ENCODE measurements around the gene TIMM10. TPM values are rescaled to one million over a fixed set of nuclear protein-coding genes. Genes with fewer than 3 reads are reported as not detected.

TIMM10 gene
- total and polyA plus RNA-seq, 4 donors, result 19.8 to 77.4 (median 30.3) TPM

DNA sequence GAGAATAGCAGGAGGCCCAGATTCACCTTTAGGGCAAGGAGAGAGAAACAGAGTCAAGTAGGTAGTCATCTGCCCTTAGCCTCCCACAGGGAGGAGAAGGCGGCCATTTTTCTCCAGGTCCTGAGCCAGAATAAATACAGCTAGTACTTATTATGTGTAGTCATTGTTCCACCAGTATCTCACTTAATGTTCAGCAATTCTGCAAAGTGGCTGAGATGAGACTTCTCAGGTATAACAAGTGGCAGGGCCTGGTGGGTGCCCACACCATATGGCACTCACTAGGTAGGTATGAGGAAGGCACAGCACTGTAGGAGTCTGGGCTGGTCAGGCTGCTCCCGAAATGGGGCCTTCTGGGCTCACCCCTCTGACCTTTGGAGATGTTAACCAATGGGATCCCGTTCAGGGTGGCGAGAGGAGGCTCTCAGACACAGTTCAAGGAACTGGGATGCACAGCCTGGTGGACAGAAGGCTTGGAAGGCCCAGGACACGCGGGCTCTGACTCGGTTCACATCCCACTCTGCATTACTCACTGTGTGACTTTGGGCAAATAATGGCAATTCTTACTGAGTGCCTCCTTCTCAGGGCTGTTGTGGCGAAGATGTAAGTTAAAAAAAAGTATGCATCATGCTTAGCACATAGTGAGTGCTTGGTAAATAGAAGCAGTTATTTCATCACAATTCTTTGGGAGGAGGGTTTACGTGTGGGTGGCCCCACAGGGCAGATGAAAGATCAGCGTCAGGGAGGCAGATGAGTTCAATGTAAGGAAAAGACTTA is 45.1 kb downstream of the TIMM10 start:
- TF ChIP-seq FOXA2 (IDR thresholded peaks at IDR 0.05) (no peak), EGR1 (IDR thresholded peaks at IDR 0.05; ENCODE audit: low read depth in 2 of 2) (no peak), HNF4G (IDR thresholded peaks at IDR 0.05) (no peak)
- TF ChIP-seq, protein P1, sequence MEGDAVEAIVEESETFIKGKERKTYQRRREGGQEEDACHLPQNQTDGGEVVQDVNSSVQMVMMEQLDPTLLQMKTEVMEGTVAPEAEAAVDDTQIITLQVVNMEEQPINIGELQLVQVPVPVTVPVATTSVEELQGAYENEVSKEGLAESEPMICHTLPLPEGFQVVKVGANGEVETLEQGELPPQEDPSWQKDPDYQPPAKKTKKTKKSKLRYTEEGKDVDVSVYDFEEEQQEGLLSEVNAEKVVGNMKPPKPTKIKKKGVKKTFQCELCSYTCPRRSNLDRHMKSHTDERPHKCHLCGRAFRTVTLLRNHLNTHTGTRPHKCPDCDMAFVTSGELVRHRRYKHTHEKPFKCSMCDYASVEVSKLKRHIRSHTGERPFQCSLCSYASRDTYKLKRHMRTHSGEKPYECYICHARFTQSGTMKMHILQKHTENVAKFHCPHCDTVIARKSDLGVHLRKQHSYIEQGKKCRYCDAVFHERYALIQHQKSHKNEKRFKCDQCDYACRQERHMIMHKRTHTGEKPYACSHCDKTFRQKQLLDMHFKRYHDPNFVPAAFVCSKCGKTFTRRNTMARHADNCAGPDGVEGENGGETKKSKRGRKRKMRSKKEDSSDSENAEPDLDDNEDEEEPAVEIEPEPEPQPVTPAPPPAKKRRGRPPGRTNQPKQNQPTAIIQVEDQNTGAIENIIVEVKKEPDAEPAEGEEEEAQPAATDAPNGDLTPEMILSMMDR (IDR thresholded peaks at IDR 0.05; ENCODE audit: low read depth, low read length, missing input control), result no peak
- WGBS, result 92% methylated on average over 10 of the region's 10 CpGs
- Histone ChIP-seq H3K4me3 (ENCODE audit: low read depth in 1 of 3, low read length in 3 of 3) (no peak overlapping the region), H3K9me3 (ENCODE audit: control insufficient read depth in 4 of 4, low read length in 3 of 4) (no peaks in the 10 kb centered on the region), H3K27ac (ENCODE audit: low read depth in 1 of 2, low read length in 2 of 2) (no peak overlapping the region), H3K36me3 (ENCODE audit: control insufficient read depth in 4 of 4, insufficient read depth in 3 of 4, low read depth in 1 of 4, low read length in 3 of 4) (peaks cover 12 to 62% (median 49%) of the 10 kb centered on the region in 4 donors), H3K4me1 (ENCODE audit: control insufficient read depth in 4 of 4, insufficient read depth in 4 of 4, low read length in 3 of 4) (peaks cover 1 to 26% (median 5%) of the 10 kb centered on the region in 4 donors), H3K27me3 (ENCODE audit: control insufficient read depth in 4 of 4, insufficient read depth in 4 of 4, low read length in 3 of 4) (no peaks in the 10 kb centered on the region), H3K9ac (ENCODE audit: low read depth in 1 of 2, low read length in 2 of 2) (no peak overlapping the region)
- no peak for DNase-seq (ENCODE audit: low spot score)

DNA sequence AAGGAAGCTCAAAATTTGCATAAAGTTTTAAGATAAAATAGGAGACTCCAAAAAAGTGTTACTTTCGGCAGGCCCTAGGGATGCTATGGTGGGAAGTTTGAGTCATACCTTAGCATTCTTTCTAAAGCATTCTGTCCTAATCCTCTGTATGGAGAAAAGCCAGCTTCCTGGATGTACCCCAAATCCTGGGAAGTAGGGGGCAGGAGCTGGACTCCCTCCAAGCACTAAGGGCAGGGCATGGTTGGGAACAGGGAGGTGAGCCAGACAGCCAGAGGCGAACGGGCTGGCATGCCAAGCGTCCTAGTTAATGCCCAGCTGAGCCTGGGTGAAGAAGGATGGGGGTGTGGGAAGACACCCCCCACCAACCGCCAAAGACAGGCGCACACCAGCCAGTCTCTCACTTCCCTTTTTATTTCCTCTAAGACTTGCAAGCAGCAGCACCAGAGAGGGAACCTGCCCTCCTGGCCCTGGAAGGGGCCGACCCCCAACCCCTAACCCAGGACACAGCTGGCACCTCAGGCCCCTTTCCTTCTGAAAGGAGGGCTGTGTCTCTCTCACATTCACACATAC is 46.3 kb downstream of the TIMM10 start:
- DNase-seq (ENCODE audit: low spot score), result no peak
- no peak overlapping the region for H3K27ac ChIP-seq (ENCODE audit: low read depth in 1 of 2, low read length in 2 of 2)
- H3K4me3 ChIP-seq (ENCODE audit: low read depth in 1 of 3, low read length in 3 of 3), result no peak overlapping the region
- H3K9me3 ChIP-seq (ENCODE audit: control insufficient read depth in 4 of 4, low read length in 3 of 4), result no peaks in the 10 kb centered on the region
- WGBS, result 73% methylated on average over 7 of the region's 7 CpGs
- H3K4me1 ChIP-seq (ENCODE audit: control insufficient read depth in 4 of 4, insufficient read depth in 4 of 4, low read length in 3 of 4), result peaks cover 1 to 36% (median 12%) of the 10 kb centered on the region in 4 donors
- TF ChIP-seq RAD21 (IDR thresholded peaks at IDR 0.05) (no peak), FOXA1 (IDR thresholded peaks at IDR 0.05) (no peak), FOXA2 (IDR thresholded peaks at IDR 0.05) (no peak), SP1 (IDR thresholded peaks at IDR 0.05) (no peak), HNF4G (IDR thresholded peaks at IDR 0.05) (no peak), GABPA (IDR thresholded peaks at IDR 0.05 in 1 of 2, conservative IDR thresholded peaks at IDR 0.05 in 1 of 2) (no peak), YY1 (IDR thresholded peaks at IDR 0.05) (no peak)
- TF ChIP-seq, protein P2, sequence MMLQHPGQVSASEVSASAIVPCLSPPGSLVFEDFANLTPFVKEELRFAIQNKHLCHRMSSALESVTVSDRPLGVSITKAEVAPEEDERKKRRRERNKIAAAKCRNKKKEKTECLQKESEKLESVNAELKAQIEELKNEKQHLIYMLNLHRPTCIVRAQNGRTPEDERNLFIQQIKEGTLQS (IDR thresholded peaks at IDR 0.05), result no peak
- TF ChIP-seq, protein P3, sequence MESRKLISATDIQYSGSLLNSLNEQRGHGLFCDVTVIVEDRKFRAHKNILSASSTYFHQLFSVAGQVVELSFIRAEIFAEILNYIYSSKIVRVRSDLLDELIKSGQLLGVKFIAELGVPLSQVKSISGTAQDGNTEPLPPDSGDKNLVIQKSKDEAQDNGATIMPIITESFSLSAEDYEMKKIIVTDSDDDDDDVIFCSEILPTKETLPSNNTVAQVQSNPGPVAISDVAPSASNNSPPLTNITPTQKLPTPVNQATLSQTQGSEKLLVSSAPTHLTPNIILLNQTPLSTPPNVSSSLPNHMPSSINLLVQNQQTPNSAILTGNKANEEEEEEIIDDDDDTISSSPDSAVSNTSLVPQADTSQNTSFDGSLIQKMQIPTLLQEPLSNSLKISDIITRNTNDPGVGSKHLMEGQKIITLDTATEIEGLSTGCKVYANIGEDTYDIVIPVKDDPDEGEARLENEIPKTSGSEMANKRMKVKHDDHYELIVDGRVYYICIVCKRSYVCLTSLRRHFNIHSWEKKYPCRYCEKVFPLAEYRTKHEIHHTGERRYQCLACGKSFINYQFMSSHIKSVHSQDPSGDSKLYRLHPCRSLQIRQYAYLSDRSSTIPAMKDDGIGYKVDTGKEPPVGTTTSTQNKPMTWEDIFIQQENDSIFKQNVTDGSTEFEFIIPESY (IDR thresholded peaks at IDR 0.05), result no peak
- no peak overlapping the region for H3K9ac ChIP-seq (ENCODE audit: low read depth in 1 of 2, low read length in 2 of 2)
- H3K36me3 ChIP-seq (ENCODE audit: control insufficient read depth in 4 of 4, insufficient read depth in 3 of 4, low read depth in 1 of 4, low read length in 3 of 4), result peaks cover 11 to 52% (median 38%) of the 10 kb centered on the region in 4 donors
- H3K27me3 ChIP-seq (ENCODE audit: control insufficient read depth in 4 of 4, insufficient read depth in 4 of 4, low read length in 3 of 4), result no peaks in the 10 kb centered on the region

DNA sequence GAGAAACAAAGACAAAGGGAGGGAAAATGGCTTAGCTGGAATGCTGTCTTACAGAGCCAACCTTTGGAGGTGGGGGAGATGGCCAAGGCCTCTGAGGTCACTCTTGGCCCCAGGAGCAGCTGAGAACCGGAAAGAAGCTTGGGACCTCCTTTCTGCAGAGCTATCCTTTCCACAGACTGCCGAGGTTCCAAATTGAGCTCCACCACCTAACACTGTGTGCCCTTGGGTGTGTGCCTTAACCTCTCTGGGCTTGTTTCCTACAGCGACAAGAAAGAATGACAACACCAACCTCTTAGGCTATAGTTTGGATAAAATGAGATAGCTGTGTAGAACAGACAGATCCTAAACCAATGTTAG is 47.0 kb downstream of the TIMM10 start:
- Histone ChIP-seq H3K9me3 (ENCODE audit: control insufficient read depth in 4 of 4, low read length in 3 of 4) (no peaks in the 10 kb centered on the region), H3K36me3 (ENCODE audit: control insufficient read depth in 4 of 4, insufficient read depth in 3 of 4, low read depth in 1 of 4, low read length in 3 of 4) (peaks cover 9 to 45% (median 31%) of the 10 kb centered on the region in 4 donors), H3K4me1 (ENCODE audit: control insufficient read depth in 4 of 4, insufficient read depth in 4 of 4, low read length in 3 of 4) (peaks cover 1 to 37% (median 12%) of the 10 kb centered on the region in 4 donors), H3K4me3 (ENCODE audit: low read depth in 1 of 3, low read length in 3 of 3) (no peak overlapping the region), H3K27me3 (ENCODE audit: control insufficient read depth in 4 of 4, insufficient read depth in 4 of 4, low read length in 3 of 4) (no peaks in the 10 kb centered on the region), H3K9ac (ENCODE audit: low read depth in 1 of 2, low read length in 2 of 2) (no peak overlapping the region), H3K27ac (ENCODE audit: low read depth in 1 of 2, low read length in 2 of 2) (no peak overlapping the region)
- no peak for DNase-seq (ENCODE audit: low spot score)
- 88% methylated on average over 3 of the region's 3 CpGs for WGBS
- TF ChIP-seq HNF4A (conservative IDR thresholded peaks at IDR 0.05) (no peak), YY1 (IDR thresholded peaks at IDR 0.05) (no peak), FOXA2 (IDR thresholded peaks at IDR 0.05) (no peak), RAD21 (IDR thresholded peaks at IDR 0.05) (no peak), SP1 (IDR thresholded peaks at IDR 0.05) (no peak), GABPA (IDR thresholded peaks at IDR 0.05 in 1 of 2, conservative IDR thresholded peaks at IDR 0.05 in 1 of 2) (no peak), FOXA1 (IDR thresholded peaks at IDR 0.05) (no peak), JUND (IDR thresholded peaks at IDR 0.05) (no peak), RXRA (IDR thresholded peaks at IDR 0.05) (no peak)
- TF ChIP-seq, protein P2 (IDR thresholded peaks at IDR 0.05), result no peak
- TF ChIP-seq, protein P4, sequence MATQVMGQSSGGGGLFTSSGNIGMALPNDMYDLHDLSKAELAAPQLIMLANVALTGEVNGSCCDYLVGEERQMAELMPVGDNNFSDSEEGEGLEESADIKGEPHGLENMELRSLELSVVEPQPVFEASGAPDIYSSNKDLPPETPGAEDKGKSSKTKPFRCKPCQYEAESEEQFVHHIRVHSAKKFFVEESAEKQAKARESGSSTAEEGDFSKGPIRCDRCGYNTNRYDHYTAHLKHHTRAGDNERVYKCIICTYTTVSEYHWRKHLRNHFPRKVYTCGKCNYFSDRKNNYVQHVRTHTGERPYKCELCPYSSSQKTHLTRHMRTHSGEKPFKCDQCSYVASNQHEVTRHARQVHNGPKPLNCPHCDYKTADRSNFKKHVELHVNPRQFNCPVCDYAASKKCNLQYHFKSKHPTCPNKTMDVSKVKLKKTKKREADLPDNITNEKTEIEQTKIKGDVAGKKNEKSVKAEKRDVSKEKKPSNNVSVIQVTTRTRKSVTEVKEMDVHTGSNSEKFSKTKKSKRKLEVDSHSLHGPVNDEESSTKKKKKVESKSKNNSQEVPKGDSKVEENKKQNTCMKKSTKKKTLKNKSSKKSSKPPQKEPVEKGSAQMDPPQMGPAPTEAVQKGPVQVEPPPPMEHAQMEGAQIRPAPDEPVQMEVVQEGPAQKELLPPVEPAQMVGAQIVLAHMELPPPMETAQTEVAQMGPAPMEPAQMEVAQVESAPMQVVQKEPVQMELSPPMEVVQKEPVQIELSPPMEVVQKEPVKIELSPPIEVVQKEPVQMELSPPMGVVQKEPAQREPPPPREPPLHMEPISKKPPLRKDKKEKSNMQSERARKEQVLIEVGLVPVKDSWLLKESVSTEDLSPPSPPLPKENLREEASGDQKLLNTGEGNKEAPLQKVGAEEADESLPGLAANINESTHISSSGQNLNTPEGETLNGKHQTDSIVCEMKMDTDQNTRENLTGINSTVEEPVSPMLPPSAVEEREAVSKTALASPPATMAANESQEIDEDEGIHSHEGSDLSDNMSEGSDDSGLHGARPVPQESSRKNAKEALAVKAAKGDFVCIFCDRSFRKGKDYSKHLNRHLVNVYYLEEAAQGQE (IDR thresholded peaks at IDR 0.05), result no peak
- TF ChIP-seq, protein P3 (IDR thresholded peaks at IDR 0.05), result no peak
